ENCODE data around the gene PCOLCE2. TPM values are rescaled to one million over a fixed set of nuclear protein-coding genes. Genes with fewer than 3 reads are reported as not detected.

The PCOLCE2 gene
- total and polyA plus RNA-seq, 4 donors, result 9.1 to 17.2 (median 13.3) TPM

- 74% methylated on average over 6 of the region's 6 CpGs for whole genome bisulfite sequencing
- Histone ChIP-seq H3K9ac (ENCODE audit: low read depth in 1 of 2, low read length in 2 of 2) (no peak overlapping the region), H3K27ac (ENCODE audit: low read depth in 1 of 2, low read length in 2 of 2) (no peak overlapping the region), H3K9me3 (ENCODE audit: control insufficient read depth in 4 of 4, low read length in 3 of 4) (no peaks in the 10 kb centered on the region), H3K27me3 (ENCODE audit: control insufficient read depth in 4 of 4, insufficient read depth in 4 of 4, low read length in 3 of 4) (no peaks in the 10 kb centered on the region), H3K4me1 (ENCODE audit: control insufficient read depth in 4 of 4, insufficient read depth in 4 of 4, low read length in 3 of 4) (peaks cover 0 to 8% (median 4%) of the 10 kb centered on the region in 4 donors), H3K36me3 (ENCODE audit: control insufficient read depth in 4 of 4, insufficient read depth in 3 of 4, low read depth in 1 of 4, low read length in 3 of 4) (no peaks in the 10 kb centered on the region), H3K4me3 (ENCODE audit: low read depth in 1 of 3, low read length in 3 of 3) (no peak overlapping the region)
- TF ChIP-seq RXRA (IDR thresholded peaks at IDR 0.05) (no peak), FOXA1 (IDR thresholded peaks at IDR 0.05) (no peak), MAX (IDR thresholded peaks at IDR 0.05) (no peak), JUND (IDR thresholded peaks at IDR 0.05) (no peak), FOXA2 (IDR thresholded peaks at IDR 0.05) (no peak)
- no peak for DNase-seq (ENCODE audit: low spot score)
Observed at GRCh38 chr3:142912402-142913172, 23.7 kb upstream of the PCOLCE2 start.

GRCh38 chr3:142910280-142910679 is 21.4 kb upstream of the PCOLCE2 start:
- DNase-seq (ENCODE audit: low spot score), result no peak
- Histone ChIP-seq H3K9ac (ENCODE audit: low read depth in 1 of 2, low read length in 2 of 2) (no peak overlapping the region), H3K4me3 (ENCODE audit: low read depth in 1 of 3, low read length in 3 of 3) (no peak overlapping the region), H3K9me3 (ENCODE audit: control insufficient read depth in 4 of 4, low read length in 3 of 4) (no peaks in the 10 kb centered on the region), H3K27me3 (ENCODE audit: control insufficient read depth in 4 of 4, insufficient read depth in 4 of 4, low read length in 3 of 4) (no peaks in the 10 kb centered on the region), H3K27ac (ENCODE audit: low read depth in 1 of 2, low read length in 2 of 2) (no peak overlapping the region), H3K4me1 (ENCODE audit: control insufficient read depth in 4 of 4, insufficient read depth in 4 of 4, low read length in 3 of 4) (peaks cover 0 to 8% (median 4%) of the 10 kb centered on the region in 4 donors), H3K36me3 (ENCODE audit: control insufficient read depth in 4 of 4, insufficient read depth in 3 of 4, low read depth in 1 of 4, low read length in 3 of 4) (no peaks in the 10 kb centered on the region)
- 78% methylated on average over 2 of the region's 2 CpGs for WGBS
- TF ChIP-seq EGR1 (IDR thresholded peaks at IDR 0.05; ENCODE audit: low read depth in 2 of 2), result no peak

- no peak for DNase-seq (ENCODE audit: low spot score)
- Histone ChIP-seq H3K27me3 (ENCODE audit: control insufficient read depth in 4 of 4, insufficient read depth in 4 of 4, low read length in 3 of 4) (no peaks in the 10 kb centered on the region), H3K4me1 (ENCODE audit: control insufficient read depth in 4 of 4, insufficient read depth in 4 of 4, low read length in 3 of 4) (peaks cover 0 to 8% (median 4%) of the 10 kb centered on the region in 4 donors), H3K27ac (ENCODE audit: low read depth in 1 of 2, low read length in 2 of 2) (no peak overlapping the region), H3K9me3 (ENCODE audit: control insufficient read depth in 4 of 4, low read length in 3 of 4) (no peaks in the 10 kb centered on the region), H3K9ac (ENCODE audit: low read depth in 1 of 2, low read length in 2 of 2) (no peak overlapping the region), H3K4me3 (ENCODE audit: low read depth in 1 of 3, low read length in 3 of 3) (no peak overlapping the region), H3K36me3 (ENCODE audit: control insufficient read depth in 4 of 4, insufficient read depth in 3 of 4, low read depth in 1 of 4, low read length in 3 of 4) (no peaks in the 10 kb centered on the region)
- TF ChIP-seq CTCF (IDR thresholded peaks at IDR 0.05; ENCODE audit: low read depth, low read length, missing input control) (no peak), JUND (IDR thresholded peaks at IDR 0.05) (no peak), REST (IDR thresholded peaks at IDR 0.05) (no peak), RXRA (IDR thresholded peaks at IDR 0.05) (no peak), HNF4G (IDR thresholded peaks at IDR 0.05) (no peak), FOXA2 (IDR thresholded peaks at IDR 0.05) (no peak), EGR1 (IDR thresholded peaks at IDR 0.05; ENCODE audit: low read depth in 2 of 2) (no peak)
- WGBS, result 89% methylated on average over 3 of the region's 3 CpGs
Observed at GRCh38 chr3:142909282-142909681, 20.4 kb upstream of the PCOLCE2 start.
